ENCODE data around the gene PRR5L. TPM values are rescaled to one million over a fixed set of nuclear protein-coding genes. Genes with fewer than 3 reads are reported as not detected.

Gene PRR5L
- total and polyA plus RNA-seq, 9 of the 15 experiments (the other 6 are each of a cell fraction or from before 2014, with no cell fraction given), result 0.11 to 0.60 (median 0.36) TPM; not detected in 2

DNA sequence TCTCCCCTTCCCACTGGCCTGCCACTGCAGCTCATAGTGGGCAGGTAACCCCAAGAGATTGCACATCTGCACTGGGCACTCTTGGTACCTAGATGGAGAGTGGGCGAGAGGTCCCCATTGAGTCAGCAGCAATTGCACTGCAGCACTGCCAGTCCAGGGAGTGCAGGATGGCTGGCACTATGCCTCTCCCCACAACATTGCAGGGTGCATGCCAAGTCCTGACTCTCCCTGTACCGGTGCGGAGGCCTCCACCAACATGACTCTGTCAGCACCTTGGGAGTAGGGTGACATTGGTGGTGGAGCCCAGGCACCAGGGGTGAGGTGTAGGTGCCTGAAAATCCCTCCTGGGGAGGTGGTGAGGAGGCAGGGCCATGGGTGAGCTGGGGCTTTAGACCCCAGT is 131.8 kb downstream of the PRR5L start (continued):
- TF ChIP-seq, protein P1, sequence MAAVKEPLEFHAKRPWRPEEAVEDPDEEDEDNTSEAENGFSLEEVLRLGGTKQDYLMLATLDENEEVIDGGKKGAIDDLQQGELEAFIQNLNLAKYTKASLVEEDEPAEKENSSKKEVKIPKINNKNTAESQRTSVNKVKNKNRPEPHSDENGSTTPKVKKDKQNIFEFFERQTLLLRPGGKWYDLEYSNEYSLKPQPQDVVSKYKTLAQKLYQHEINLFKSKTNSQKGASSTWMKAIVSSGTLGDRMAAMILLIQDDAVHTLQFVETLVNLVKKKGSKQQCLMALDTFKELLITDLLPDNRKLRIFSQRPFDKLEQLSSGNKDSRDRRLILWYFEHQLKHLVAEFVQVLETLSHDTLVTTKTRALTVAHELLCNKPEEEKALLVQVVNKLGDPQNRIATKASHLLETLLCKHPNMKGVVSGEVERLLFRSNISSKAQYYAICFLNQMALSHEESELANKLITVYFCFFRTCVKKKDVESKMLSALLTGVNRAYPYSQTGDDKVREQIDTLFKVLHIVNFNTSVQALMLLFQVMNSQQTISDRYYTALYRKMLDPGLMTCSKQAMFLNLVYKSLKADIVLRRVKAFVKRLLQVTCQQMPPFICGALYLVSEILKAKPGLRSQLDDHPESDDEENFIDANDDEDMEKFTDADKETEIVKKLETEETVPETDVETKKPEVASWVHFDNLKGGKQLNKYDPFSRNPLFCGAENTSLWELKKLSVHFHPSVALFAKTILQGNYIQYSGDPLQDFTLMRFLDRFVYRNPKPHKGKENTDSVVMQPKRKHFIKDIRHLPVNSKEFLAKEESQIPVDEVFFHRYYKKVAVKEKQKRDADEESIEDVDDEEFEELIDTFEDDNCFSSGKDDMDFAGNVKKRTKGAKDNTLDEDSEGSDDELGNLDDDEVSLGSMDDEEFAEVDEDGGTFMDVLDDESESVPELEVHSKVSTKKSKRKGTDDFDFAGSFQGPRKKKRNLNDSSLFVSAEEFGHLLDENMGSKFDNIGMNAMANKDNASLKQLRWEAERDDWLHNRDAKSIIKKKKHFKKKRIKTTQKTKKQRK (IDR thresholded peaks at IDR 0.05; ENCODE audit: borderline replicate concordance, low read depth, low read length), result no peak
- no peak for TF ChIP-seq HNRNPL (IDR thresholded peaks at IDR 0.05; ENCODE audit: low read depth, low read length)

DNA sequence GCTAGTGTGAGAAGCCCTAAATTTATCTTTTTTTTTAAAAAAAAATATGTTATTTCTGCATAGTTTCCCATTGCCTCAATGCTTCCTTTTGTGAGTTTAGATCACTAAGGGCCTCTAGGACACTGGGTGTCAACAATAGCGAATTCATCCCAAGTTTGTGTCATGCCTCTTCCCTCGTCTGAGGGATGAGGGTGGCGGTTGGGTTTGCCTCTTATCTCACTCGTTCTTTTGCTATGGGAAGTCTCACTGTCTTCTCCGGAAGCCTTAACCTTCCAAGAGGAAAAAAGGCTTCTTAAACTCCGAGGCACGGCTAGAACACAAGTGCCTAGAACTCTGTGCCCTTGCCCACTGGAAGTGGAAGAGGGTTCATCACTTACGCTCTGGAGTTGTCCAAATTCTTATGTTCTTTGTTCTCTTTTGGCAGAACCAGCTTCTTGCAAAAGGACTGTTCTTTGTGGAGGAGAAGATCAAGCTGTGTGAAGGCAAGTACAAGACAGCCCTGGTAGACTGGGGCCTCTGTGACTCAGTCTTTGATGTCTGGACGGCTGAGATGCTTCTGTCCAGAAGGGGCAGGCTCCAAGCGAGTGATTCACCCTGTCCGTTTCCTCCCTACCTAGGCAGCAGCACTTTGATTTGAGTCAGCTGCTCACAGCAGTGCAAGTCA is 135.5 kb downstream of the PRR5L start:
- peak overlapping the region; percentile 19; the same call in 2 of the 3 replicates for H3K27ac ChIP-seq (ENCODE audit: extremely low read depth, low read depth, low read length)
- H3K79me2 ChIP-seq (ENCODE audit: control insufficient read depth, insufficient read depth, low read length), result no peaks in the 10 kb centered on the region
- no peaks in the 10 kb centered on the region for H3K9me1 ChIP-seq (ENCODE audit: control insufficient read depth, insufficient read depth, low read length)
- CTCF ChIA-PET (ENCODE audit: low intra/inter-chr PET ratio), result no interaction called here
- no peak overlapping the region for H3K9ac ChIP-seq (ENCODE audit: insufficient read depth in 1 of 2, low read depth in 2 of 2, low read length in 2 of 2)
- peak overlapping the region; percentile 61 for H2AFZ ChIP-seq (ENCODE audit: low read depth, low read length)
- POLR2A ChIA-PET, result interaction anchor here (1.1 kb wide), 1 partner anchor 9 kb away, joined by 5 read pairs; no protein-coding TSS in a partner anchor
- H3K4me1 ChIP-seq (replicated peaks in 1 of 2; ENCODE audit: control insufficient read depth in 2 of 2, insufficient read depth in 2 of 2, low read length in 2 of 2), result no peaks in the 10 kb centered on the region
- ATAC-seq, result peak; percentile 98
- 3% methylated on average over 11 of the region's 11 CpGs for WGBS (ENCODE audit: insufficient coverage, low coverage, missing lambda C conversion rate)
- in situ Hi-C loops (cut with MboI) (no loop called here), intact Hi-C loops (cut with micrococcal nuclease) (no loop called here)
- no peak overlapping the region for H3K4me3 ChIP-seq
- H4K20me1 ChIP-seq (replicated peaks; ENCODE audit: control insufficient read depth, insufficient read depth, low read length), result no peaks in the 10 kb centered on the region
- 0 out of 5 replicates have a peak, but pooled peaks cover 0 to 9% of the 10 kb centered on the region in 2 experiments for H3K27me3 ChIP-seq (ENCODE audit: control insufficient read depth in 2 of 2, insufficient read depth in 2 of 2, low read length in 2 of 2)
- peak; percentile 32 to 73 (median 50) for DNase-seq (ENCODE audit: extremely low read depth in 1 of 4, low spot score in 3 of 4)
- no peaks in the 10 kb centered on the region for H3K9me3 ChIP-seq (replicated peaks; ENCODE audit: control insufficient read depth, insufficient read depth, low read depth, low read length)
- BruUV-seq (replicated peaks), result no TSS peak
- peak overlapping the region; percentile 20; the same call in 1 of the 2 replicates for H3K4me2 ChIP-seq (ENCODE audit: insufficient read depth, low read length)
- FAIRE-seq, result peak; percentile 69
- no peaks in the 10 kb centered on the region for H3K36me3 ChIP-seq (ENCODE audit: control insufficient read depth, insufficient read depth, low read length)
- TF ChIP-seq, protein P2, sequence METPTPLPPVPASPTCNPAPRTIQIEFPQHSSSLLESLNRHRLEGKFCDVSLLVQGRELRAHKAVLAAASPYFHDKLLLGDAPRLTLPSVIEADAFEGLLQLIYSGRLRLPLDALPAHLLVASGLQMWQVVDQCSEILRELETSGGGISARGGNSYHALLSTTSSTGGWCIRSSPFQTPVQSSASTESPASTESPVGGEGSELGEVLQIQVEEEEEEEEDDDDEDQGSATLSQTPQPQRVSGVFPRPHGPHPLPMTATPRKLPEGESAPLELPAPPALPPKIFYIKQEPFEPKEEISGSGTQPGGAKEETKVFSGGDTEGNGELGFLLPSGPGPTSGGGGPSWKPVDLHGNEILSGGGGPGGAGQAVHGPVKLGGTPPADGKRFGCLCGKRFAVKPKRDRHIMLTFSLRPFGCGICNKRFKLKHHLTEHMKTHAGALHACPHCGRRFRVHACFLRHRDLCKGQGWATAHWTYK (CRISPR knock-in tag; IDR thresholded peaks at IDR 0.05), result no peak
- TF ChIP-seq TCF7L2 (IDR thresholded peaks at IDR 0.05; ENCODE audit: low read depth, low read length), result 0 out of 2 replicates have a peak, but pooled peaks have one; percentile 56
- TF ChIP-seq, protein P3, sequence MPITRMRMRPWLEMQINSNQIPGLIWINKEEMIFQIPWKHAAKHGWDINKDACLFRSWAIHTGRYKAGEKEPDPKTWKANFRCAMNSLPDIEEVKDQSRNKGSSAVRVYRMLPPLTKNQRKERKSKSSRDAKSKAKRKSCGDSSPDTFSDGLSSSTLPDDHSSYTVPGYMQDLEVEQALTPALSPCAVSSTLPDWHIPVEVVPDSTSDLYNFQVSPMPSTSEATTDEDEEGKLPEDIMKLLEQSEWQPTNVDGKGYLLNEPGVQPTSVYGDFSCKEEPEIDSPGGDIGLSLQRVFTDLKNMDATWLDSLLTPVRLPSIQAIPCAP (CRISPR knock-in tag; IDR thresholded peaks at IDR 0.05; ENCODE audit: borderline replicate concordance), result no peak
- TF ChIP-seq KLF16 (IDR thresholded peaks at IDR 0.05), result no peak
- no peak for TF ChIP-seq SMARCE1 (IDR thresholded peaks at IDR 0.05)
- TF ChIP-seq, protein P4, sequence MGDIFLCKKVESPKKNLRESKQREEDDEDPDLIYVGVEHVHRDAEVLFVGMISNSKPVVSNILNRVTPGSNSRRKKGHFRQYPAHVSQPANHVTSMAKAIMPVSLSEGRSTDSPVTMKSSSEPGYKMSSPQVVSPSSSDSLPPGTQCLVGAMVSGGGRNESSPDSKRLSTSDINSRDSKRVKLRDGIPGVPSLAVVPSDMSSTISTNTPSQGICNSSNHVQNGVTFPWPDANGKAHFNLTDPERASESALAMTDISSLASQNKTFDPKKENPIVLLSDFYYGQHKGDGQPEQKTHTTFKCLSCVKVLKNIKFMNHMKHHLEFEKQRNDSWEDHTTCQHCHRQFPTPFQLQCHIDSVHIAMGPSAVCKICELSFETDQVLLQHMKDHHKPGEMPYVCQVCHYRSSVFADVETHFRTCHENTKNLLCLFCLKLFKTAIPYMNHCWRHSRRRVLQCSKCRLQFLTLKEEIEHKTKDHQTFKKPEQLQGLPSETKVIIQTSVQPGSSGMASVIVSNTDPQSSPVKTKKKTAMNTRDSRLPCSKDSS (IDR thresholded peaks at IDR 0.05; ENCODE audit: low read depth, partially characterized antibody), result no peak
- TF ChIP-seq FOXA1 (IDR thresholded peaks at IDR 0.05; ENCODE audit: borderline replicate concordance), result no peak
- no peak for TF ChIP-seq MCM7 (IDR thresholded peaks at IDR 0.05)
- TF ChIP-seq BRD9 (IDR thresholded peaks at IDR 0.05; ENCODE audit: low read depth, partially characterized antibody), result no peak
- TF ChIP-seq ARID1B (IDR thresholded peaks at IDR 0.05), result peak; percentile 23; the same call in 1 of the 2 replicates

Measured in K562 (cell line).